SK-MEL-5 (cell line): ENCODE results near the gene CCDC78. TPM values are rescaled to one million over a fixed set of nuclear protein-coding genes. Genes with fewer than 3 reads are reported as not detected.
"Not testable (repeated sequence)": the region's sequence is repeated elsewhere in the genome, so short reads cannot be mapped to it uniquely, and the experiment has no call there.

Experiments used
- DNase-seq: peaks from one replicate; pipeline ENCODE4 v3.0.0-alpha.2; 2016; ENCODE audit warnings: low read depth, low spot score
- in situ Hi-C: cut with HindIII; loops from 2 replicates; pipeline ENCODE4 v1.10.0; 2016; ENCODE audit warnings: low sequenced_read_pairs, high pct_unique_total_duplicates, low pct_unique_long_range_greater_than_20kb
- total RNA-seq: library from RNA; depleted of rRNA; stranded (reverse); fragments of >200 nt; shearing (Covaris generic); gene quantifications from 2 replicates; pipeline ENCODE4 v1.2.3, GENCODE V29; 2014

The CCDC78 gene
- total RNA-seq, 1 experiment from 2014 or later, result 18.1 TPM

DNA sequence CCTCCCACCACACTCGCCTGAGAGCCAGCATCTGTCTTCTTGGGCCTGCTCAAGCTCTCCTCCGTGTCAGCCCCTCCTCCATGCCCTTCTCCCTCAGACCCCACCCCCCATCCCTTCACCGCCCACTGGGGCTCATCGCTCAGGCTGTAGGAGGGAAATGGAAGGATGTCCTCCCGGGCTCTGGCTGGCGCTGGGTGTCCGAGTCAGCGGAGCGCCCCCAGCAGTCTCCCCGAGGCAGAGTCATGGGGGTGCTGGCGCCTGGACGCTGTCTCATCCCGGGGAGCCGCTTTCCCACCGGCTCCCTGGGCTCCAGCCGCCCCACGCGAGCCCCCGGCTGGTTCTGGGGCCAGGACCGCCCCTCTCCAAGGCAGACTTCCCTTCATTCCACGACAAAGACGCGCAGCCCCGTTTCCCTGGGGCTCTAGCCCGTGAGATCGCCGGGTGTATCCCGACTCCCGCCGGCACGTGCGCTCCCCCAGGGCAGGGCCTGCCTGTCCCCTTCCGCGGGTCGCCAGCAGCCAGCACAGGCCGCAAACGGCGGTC, 5.7 kb downstream of the CCDC78 start:
- in situ Hi-C loops, result no loop called here
- DNase-seq, result peak; percentile 77

DNA sequence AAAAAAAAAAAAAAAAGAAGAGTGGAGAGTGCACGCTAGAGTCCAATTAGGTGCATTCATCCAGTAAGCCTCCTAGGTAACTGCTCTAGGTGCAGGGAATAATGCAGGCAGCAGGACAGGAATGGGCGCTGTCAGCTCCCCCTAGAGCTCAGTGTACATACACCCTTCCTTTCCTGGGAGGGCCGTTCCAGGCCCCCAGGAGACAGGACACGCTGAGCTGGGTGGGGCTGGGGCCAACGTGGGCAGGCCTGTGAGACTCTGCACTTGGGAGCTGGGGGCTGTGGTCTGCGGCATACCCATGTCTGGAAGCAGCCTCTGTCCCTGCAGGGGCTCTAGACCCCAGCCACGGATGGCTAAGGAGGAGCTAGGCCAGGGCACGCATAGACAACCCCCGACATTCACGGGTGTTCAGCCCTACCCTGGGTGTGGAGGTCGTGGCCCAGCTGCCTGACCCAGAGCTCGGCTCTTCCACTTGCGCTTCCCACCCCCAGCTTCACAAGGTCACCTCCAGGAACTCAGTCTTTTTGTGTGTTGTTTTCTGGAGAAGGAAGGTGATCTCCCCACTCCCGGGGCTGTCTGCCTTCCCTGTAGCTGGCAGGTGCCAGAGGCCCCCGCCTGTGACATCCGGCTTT, 6.3 kb downstream of the CCDC78 start:
- peak; percentile 59 for DNase-seq
- in situ Hi-C loops, result no loop called here

DNA sequence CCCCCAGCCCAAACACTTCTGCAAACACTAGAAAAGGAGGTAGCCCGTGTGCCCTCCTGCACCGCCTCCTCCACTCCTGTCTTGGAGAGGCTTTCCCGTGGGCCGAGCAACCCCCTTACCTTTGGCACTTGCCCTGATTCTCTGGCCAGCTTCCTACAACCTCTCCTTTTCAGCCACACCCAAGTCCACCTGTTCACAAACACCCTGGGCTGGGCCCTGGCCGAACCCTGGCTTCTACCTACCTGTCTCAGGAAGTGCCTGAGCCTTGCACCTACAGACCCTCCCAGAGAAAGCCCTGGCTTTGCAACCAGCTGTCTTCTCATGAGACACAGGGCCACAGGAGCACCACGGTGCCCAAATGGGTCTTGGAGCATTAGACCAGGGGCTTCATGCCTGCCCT, 7.3 kb downstream of the CCDC78 start:
- no peak for DNase-seq
- in situ Hi-C loops, result no loop called here

DNA sequence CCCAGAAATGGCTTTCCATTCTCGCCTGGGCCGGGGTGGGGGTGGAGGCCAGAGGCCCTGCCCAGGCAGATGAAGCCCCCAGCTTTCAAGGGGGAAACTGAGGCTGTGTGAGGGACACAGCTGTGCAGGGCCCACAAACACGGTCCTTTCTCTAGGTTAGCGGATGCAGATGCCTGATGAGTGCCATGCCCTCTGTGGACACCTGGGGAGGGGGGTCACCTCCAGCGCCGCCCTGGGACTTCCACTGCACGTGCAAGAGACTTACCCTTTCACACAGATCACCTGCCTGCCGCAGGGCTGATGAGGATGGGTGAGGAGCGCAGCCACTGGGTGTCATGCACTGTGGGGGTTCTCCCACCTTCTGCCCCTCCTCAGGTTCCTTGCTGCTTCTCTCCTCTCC, 7.9 kb downstream of the CCDC78 start:
- no peak for DNase-seq
- in situ Hi-C loops, result no loop called here

DNA sequence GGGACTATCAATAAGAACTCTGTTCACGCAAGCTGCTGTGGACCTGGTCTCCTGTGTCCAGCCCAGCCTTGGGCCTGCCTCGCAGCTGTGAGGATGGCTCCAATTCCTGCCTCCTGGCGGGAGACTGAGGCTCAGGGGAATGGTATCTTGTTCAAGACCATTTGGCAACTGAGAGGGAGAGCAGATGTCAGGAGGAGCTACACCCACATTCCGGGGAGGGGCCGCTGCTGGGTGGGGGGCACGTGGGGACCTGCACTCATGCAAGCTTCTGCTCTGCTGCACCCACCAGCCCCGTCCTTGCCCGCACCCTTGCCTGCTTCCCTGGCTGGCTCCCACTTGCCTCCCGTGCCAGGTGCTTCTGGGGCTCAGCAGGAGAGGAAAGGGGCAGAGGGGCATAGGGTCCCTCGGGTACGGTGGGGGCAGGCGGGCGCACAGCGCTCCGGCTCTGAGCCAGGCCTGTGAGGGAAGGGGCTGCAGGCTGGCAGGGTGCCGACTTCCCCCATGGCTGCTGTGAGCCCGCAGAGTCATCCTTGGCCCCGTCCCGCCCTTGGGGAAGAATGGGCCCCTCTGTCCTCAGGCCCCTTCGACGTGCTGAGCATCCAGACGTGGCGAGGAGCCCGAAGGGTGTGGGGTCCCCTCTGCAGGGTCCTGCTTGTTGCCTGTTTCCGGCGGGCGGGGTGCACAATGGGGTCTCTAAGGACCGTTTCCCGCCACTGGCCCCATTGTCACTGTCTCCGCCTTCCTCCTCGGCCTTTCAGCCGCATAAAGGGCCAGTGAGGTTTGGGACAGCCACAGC, 8.6 kb downstream of the CCDC78 start:
- DNase-seq, result no peak
- in situ Hi-C loops, result no loop called here

DNA sequence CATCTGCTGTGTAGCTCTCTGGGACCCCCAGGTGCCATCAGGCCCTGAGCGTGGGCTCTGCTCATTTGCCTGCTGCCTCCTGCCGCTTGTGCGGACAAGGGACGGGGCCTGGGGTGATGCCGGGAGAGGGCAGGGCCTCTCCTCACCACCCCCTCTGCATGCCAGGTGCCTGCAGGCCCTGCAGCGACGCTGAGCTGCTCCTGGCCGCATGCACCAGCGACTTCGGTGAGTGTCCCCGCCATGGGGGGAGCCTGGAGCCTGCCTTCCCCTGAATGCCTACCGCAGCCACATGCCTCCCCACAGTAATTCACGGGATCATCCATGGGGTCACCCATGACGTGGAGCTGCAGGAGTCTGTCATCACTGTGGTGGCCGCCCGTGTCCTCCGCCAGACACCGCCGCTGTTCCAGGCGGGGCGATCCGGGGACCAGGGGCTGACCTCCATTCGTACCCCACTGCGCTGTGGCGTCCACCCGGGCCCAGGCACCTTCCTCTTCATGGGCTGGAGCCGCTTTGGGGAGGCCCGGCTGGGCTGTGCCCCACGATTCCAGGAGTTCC, 9.4 kb downstream of the CCDC78 start:
- in situ Hi-C loops, result no loop called here
- DNase-seq, result no peak

DNA sequence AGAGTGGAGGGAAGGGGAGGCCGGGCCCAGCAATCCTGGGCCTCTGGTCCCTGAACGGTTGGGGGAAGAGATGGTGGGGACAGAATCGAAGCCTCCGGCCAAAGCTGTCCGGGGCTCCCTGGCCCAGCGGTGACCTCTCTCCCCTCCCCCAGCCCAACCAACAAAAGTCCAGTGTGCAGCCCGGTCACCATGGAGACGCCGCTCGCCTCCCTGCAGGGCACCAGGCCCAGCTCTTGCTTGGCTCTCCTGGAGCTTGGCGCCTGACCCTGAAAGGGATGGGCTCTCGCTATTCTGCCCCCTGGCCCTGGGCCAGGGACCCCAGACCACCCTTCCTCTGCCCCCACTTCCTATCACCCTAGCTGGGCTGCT, 10.1 kb downstream of the CCDC78 start:
- peak; percentile 69 for DNase-seq
- in situ Hi-C loops, result no loop called here

DNA sequence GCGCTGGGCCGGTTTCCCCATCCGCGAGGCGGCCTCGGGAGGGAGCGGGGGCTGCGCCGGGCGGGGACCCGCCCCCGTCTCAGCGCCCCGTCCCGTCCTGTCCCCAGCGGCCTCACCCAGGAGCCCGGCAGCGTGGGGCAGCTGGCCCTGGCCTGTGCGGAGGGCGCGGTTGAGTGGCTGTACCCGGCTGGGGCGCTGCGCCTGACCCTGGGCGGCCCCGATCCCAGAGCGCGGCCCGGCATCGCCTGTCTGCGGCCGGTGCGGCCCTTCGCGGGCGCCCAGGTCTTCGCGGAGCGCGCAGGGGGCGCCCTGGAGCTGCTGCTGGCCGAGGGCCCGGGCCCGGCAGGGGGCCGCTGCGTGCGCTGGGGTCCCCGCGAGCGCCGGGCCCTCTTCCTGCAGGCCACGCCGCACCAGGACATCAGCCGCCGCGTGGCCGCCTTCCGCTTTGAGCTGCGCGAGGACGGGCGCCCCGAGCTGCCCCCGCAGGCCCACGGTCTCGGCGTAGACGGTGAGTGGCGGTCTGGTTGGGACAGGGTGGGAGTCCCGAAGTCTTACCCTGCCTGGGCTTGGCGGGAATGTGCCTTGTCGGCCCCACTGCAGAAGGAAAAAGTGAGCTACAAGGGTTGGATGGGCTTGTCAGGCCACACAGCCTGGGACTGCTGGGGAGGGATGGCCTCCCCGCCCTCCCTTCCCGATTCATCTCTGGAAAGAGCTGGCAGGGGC, 10.6 kb downstream of the CCDC78 start:
- no peak for DNase-seq
- in situ Hi-C loops, result no loop called here

DNA sequence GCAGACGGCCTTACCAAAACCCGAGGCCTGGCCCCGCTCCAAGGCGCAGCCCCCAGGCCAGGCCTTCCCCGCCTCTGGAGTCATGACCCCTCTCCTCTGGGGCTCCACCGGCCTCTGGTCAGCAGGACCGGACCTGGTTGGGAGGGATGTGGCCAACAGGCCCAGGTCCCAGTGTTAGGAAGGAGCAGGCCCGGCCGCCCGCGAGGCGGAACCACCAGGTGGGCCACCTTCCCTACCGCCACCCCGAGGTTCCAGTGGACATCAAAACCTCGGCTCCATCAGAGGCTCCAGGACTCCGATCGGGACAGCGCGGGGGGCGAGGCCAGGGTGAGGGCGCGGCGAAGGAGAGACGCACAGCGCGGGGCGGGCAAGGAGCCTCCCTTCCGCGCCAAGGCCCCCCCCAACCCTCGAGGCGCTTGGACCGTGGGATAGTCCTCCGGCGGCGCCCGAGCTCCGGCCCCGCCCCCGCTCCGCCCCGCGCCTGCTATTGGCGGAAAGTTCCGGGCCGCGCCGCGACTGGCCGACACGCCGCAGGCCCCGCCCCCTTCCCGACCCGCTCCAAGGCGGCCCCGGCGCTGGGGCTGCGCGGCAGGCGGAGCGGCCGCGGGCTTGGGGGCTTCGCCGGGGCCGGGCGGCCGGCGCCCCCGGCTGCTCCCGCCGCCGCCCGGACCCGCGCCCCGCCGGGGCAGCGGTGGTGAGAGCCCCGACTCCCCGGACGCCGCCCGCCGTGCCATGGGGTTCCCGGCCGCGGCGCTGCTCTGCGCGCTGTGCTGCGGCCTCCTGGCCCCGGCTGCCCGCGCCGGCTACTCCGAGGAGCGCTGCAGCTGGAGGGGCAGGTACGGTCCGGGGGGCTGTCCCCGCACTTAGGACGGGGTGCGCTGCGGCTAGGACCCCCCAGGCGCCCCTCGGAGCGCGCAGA, 11.4 kb downstream of the CCDC78 start, which contains the start of gene METRN:
TSS of gene METRN (plus strand) at position 561 of the 919 bp plus-strand sequence. CDS start at position 733, 172 bp downstream.
- peak; percentile 78 for DNase-seq
- in situ Hi-C loops, result no loop called here

DNA sequence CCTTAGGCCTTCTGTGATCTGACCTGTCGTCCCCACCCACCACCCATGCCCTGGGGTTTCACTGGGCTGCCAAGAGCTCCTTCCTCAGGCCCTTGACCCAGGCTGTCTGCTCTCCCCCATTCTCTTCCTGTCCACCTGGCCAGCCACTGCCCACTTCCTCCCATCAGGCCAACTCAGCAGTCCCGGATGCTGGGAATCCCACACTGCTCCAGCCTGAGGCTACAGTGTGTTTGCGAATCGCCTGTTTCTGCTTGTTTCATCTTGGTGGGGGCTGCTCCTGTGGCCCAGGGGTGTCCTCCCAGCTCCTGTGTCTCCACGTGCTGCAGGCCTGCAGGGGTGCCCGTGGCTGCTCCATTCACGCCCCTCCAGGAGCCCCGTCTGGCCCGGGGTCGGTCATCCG, 12.2 kb downstream of the CCDC78 start:
- DNase-seq, result no peak

DNA sequence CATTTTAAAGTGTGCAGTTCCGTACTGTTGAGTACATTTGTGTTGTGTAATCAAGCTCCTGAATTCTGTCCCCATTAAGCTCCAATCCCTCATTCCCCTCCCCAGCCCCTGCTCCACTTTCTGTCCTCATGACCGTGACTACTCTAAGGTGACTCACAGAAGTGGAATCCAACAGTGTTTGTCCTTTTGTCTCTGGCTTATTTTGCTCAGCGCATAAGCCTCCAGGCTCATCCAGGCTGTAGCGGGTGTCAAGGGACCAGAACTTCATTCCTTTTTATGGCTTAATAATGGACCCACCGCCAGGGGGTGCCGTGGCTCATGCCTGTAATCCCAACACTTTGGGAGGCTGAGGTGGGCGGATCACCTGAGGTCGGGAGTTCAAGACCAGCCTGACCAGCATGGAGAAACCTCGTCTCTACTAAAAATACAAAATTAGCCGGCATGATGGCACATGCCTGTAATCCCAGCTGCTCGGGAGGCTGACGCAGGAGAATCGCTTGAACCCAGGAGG, 13.4 kb downstream of the CCDC78 start:
- in situ Hi-C loops, result not testable (repeated sequence)
- peak; percentile 96 for DNase-seq

More for the DNA sequence above, 12.2 kb downstream of the CCDC78 start:
- in situ Hi-C loops, result no loop called here

DNA sequence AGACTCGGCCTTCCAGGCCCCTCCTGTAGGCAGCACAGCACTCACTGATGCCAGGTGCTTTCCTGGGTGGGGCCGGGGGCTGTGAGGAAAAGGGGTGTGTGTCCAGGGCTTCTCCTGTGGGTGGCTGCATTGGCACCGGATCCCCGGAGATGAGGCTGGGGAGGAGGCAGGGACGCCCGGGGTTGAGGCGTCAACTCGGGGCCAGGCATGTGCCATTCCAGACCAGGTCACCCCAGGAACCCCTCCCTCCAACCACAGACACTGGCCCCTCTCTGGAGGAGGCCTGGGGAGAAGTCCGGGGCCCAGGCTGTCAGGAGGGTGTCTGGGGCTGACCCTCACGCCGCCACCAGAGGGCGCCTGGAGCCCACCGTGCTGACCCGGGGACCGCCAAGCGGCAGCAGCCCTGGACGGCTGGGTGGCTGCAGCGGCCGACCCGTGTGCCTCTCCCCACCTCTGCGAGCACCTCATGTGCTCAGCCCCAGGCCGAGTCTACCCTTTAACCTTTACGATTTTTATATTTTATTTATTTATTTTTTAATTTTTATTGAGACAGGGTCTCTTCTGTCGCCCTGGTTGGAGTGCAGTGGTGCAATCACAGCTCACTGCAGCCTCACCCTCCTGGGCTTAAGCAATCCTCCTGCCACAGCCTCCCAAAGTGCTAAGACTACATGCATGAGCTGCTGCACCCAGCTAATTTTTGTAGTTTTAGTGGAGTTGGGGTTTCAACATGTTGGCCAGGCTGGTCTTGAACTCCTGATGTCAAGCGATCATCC, 14.5 kb downstream of the CCDC78 start:
- DNase-seq, result peak; percentile 71
- in situ Hi-C loops, result no loop called here

DNA sequence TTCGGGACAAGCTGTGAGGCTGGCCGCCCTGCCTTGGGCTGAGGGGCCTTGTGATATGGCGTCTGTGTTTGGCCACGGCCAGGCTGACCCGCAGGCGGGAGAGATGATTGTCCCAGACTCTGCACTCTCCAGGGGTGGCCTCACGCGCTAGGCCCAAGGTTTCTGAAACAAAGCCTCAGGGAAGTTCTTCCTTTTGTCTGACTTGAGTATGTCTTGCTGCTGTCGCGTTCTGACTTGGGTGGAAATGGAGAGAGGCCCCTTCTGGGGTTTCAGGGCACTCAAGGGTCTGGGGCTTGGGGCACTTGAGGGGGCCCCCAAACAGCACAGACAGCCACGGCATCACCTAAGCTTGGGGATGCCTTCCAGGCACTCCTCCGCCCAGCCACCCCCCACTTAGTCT, 15.2 kb downstream of the CCDC78 start:
- in situ Hi-C loops, result no loop called here
- no peak for DNase-seq

DNA sequence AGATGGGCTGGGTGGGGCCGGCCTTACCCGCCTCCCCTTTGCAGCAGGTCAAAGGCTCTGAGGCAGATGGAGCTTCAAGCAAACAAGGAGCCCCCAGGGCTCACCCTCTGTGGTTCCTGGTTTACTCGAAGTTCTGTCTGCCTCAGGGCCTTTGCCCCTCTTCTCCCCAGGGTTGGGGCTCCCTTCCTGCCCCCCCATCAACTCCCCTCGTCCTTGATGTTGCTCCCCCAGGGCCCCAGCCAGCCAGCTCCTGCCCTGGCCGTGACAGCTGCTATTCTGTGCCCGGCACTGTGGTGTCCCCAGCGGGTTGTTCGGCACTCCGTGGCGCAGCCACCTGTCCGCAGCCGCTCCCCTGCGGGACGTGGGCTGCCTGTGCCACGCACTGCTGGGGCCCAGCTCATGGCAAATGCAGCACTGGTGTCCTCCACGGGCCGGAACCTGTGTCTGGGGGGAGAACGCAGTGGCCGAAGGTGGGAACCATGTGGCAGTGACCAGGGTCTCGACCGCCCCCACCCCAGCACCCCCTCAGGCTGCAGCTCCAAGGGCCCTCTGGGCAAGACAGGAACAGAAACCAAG, 15.7 kb downstream of the CCDC78 start:
- DNase-seq, result no peak
- in situ Hi-C loops, result no loop called here

DNA sequence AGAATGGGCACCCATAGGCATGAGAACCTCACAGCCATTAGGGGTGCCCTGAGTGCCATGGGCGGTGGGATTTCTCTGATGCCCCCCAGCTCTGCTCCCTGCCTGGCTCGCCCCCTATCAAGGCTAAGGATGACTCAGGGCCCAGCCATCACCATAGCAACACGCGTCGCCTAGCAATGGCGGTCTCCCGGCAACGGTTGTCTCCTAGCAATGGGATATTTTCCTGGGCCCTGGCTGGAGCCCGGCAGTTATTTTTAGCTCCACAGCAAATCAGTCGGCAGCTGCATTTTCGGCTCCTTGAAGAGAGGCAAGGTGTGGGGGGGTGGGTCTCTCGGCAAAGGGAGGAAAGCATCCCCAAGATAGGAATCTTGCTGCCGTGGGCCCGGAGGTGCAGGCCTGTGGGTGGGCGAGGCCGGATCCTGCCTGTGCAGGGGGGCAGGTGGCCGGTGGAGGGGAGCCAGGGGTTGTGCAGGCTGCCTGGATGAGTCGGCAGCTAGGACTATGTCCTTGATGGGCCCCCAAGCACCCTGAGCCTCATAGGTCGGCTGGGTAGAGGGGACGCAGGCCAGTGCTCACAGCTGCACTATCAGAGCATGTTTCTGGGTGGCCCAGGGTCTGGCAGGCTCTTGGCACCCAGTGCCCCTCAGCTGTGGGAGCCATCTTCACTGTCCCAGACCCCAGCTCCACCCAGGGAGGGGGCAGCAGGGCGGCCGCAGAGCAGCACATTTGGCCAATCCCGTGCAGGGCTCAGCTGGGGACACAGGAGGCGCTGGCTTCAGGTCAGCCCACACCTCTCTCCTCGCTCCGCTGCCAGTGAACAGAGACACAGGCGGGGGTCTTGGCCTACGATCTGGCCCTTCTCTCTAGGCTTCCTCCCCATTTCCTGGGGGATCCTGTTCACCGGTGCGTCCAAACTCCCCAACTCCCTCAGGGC, 16.4 kb downstream of the CCDC78 start:
- peak; percentile 48 for DNase-seq
- in situ Hi-C loops, result no loop called here
